ENCODE measurements around the gene EMC1. TPM values are rescaled to one million over a fixed set of nuclear protein-coding genes. Genes with fewer than 3 reads are reported as not detected.
"Not testable (repeated sequence)": the region's sequence is repeated elsewhere in the genome, so short reads cannot be mapped to it uniquely, and the experiment has no call there.

The EMC1 gene
- total RNA-seq, 1 donor from 2014 or later: 50.5 TPM

GRCh38 chr1:19273106-19273843 lies 22.0 kb upstream of the EMC1 start:
- no peak overlapping the region for H3K4me3 Mint-ChIP-seq (ENCODE audit: unreplicated experiment)
- no peak overlapping the region for H3K27ac Mint-ChIP-seq (ENCODE audit: unreplicated experiment)
- H3K27me3 Mint-ChIP-seq (ENCODE audit: unreplicated experiment): peaks cover 7% of the 10 kb centered on the region
- H3K4me1 Mint-ChIP-seq (ENCODE audit: unreplicated experiment): peaks cover 2% of the 10 kb centered on the region
- TF ChIP-seq, protein P1, sequence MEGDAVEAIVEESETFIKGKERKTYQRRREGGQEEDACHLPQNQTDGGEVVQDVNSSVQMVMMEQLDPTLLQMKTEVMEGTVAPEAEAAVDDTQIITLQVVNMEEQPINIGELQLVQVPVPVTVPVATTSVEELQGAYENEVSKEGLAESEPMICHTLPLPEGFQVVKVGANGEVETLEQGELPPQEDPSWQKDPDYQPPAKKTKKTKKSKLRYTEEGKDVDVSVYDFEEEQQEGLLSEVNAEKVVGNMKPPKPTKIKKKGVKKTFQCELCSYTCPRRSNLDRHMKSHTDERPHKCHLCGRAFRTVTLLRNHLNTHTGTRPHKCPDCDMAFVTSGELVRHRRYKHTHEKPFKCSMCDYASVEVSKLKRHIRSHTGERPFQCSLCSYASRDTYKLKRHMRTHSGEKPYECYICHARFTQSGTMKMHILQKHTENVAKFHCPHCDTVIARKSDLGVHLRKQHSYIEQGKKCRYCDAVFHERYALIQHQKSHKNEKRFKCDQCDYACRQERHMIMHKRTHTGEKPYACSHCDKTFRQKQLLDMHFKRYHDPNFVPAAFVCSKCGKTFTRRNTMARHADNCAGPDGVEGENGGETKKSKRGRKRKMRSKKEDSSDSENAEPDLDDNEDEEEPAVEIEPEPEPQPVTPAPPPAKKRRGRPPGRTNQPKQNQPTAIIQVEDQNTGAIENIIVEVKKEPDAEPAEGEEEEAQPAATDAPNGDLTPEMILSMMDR (IDR thresholded peaks at IDR 0.05; ENCODE audit: unreplicated experiment): no peak
- H3K36me3 Mint-ChIP-seq (ENCODE audit: low read depth, unreplicated experiment): peaks cover 3% of the 10 kb centered on the region
- no peaks in the 10 kb centered on the region for H3K9me3 Mint-ChIP-seq (ENCODE audit: unreplicated experiment)
- DNase-seq (ENCODE audit: low spot score): no peak

DNA sequence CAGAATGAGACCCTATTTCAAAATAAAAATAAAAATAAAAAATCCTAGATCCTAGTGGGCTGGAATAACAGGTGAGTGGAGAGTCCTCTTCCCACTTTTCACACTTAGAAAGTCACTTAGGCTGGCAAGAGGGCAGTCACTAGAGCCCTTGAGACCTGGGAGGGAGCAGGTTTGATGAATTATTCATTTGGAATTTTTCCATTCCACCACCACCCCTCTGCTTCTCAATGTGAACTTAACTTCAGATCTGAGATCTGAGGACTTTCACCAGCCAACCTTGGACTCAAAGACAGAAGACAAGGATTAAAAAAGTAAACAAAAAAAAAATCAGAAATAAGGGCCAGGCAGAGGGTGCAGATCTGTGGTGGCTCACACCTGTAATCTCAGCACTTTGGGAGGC lies 20.7 kb upstream of the EMC1 start:
- no peaks in the 10 kb centered on the region for H3K9me3 Mint-ChIP-seq (ENCODE audit: unreplicated experiment)
- peaks cover 2% of the 10 kb centered on the region for H3K4me1 Mint-ChIP-seq (ENCODE audit: unreplicated experiment)
- TF ChIP-seq, protein P1 (IDR thresholded peaks at IDR 0.05; ENCODE audit: unreplicated experiment): no peak
- no peak overlapping the region for H3K27ac Mint-ChIP-seq (ENCODE audit: unreplicated experiment)
- no peak overlapping the region for H3K4me3 Mint-ChIP-seq (ENCODE audit: unreplicated experiment)
- H3K36me3 Mint-ChIP-seq (ENCODE audit: low read depth, unreplicated experiment): peaks cover 3% of the 10 kb centered on the region
- H3K27me3 Mint-ChIP-seq (ENCODE audit: unreplicated experiment): peaks cover 7% of the 10 kb centered on the region
- DNase-seq (ENCODE audit: low spot score): no peak

DNA sequence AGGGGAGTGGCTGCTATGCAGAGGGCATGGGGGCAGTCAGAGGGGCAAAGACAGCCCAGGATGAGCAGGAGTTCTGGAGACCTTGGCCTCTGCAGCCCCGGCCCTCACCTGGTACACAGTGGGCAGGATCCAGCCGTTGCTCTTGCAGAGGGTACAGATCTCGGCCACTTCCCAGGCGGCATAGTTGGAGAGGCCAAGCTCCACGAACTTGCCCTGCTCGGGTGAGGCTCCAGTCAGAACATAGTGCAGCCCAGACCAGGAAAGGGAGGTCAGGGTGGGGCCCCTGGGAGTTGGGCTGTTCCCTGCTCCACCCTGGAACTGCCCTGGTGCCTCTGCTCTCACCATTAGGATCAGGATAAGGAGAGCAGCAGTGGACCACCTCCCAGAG lies 19.0 kb upstream of the EMC1 start:
- not testable (repeated sequence) for DNase-seq (ENCODE audit: low spot score); H3K27me3 Mint-ChIP-seq (ENCODE audit: unreplicated experiment); H3K36me3 Mint-ChIP-seq (ENCODE audit: low read depth, unreplicated experiment); H3K4me3 Mint-ChIP-seq (ENCODE audit: unreplicated experiment); H3K27ac Mint-ChIP-seq (ENCODE audit: unreplicated experiment); H3K9me3 Mint-ChIP-seq (ENCODE audit: unreplicated experiment); H3K4me1 Mint-ChIP-seq (ENCODE audit: unreplicated experiment)

DNA sequence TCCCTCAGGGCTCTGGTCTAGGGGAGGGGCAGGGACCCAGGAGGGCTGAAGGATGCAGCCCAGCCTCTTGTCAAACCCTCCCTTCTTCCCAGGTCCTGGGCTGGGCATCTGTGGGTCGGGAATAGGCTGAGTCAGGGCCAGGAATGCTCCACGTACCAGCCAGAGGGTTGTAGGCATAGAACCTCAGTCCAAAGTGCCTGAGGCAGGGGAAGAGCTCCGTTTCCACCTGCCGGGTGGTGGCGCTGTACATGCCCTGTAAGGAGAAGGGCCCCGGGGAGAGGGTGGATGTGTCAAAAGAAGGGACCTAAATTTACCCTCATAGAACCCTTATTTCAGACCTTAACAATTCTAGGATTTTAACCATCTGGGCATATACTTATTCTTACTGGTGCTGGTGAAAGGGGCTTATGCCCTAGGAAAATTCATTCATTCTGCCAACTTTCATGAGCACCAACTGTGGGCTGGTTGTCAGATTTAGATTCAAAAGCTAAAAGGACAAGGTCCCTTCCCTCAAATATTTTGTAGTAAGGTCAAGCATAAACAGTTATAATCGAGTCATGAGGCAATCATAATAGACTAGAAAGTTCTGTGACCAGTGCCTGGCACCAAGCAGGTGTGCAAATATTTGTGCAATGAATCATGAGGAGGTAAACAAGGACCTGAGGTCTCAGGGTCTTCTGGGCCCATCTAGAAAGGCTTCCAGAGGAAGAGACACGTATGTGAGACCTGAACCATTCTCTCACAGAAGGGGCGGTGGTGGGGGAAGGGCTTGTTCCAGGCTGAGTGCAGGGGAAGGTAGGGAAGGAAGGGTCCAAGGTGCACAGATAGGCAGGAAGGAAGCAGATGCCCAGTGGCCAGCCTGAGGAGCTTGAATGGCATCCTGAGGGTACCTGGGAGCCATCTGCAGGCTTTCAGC lies 18.4 kb upstream of the EMC1 start:
- H3K36me3 Mint-ChIP-seq (ENCODE audit: low read depth, unreplicated experiment); H3K9me3 Mint-ChIP-seq (ENCODE audit: unreplicated experiment); H3K4me1 Mint-ChIP-seq (ENCODE audit: unreplicated experiment); DNase-seq (ENCODE audit: low spot score); H3K4me3 Mint-ChIP-seq (ENCODE audit: unreplicated experiment); H3K27me3 Mint-ChIP-seq (ENCODE audit: unreplicated experiment); H3K27ac Mint-ChIP-seq (ENCODE audit: unreplicated experiment): not testable (repeated sequence)

GRCh38 chr1:19268445-19268844 lies 17.1 kb upstream of the EMC1 start:
- no peaks in the 10 kb centered on the region for H3K4me1 Mint-ChIP-seq (ENCODE audit: unreplicated experiment)
- DNase-seq (ENCODE audit: low spot score): no peak
- no peak overlapping the region for H3K4me3 Mint-ChIP-seq (ENCODE audit: unreplicated experiment)
- no peaks in the 10 kb centered on the region for H3K9me3 Mint-ChIP-seq (ENCODE audit: unreplicated experiment)
- TF ChIP-seq, protein P1 (IDR thresholded peaks at IDR 0.05; ENCODE audit: unreplicated experiment): no peak
- H3K27me3 Mint-ChIP-seq (ENCODE audit: unreplicated experiment): peaks cover 3% of the 10 kb centered on the region
- H3K36me3 Mint-ChIP-seq (ENCODE audit: low read depth, unreplicated experiment): peaks cover 3% of the 10 kb centered on the region
- H3K27ac Mint-ChIP-seq (ENCODE audit: unreplicated experiment): no peak overlapping the region

GRCh38 chr1:19262744-19263143 lies 11.4 kb upstream of the EMC1 start:
- Mint-ChIP-seq H3K36me3 (ENCODE audit: low read depth, unreplicated experiment) (peaks cover 4% of the 10 kb centered on the region), H3K9me3 (ENCODE audit: unreplicated experiment) (no peaks in the 10 kb centered on the region), H3K4me3 (ENCODE audit: unreplicated experiment) (no peak overlapping the region), H3K27ac (ENCODE audit: unreplicated experiment) (no peak overlapping the region), H3K27me3 (ENCODE audit: unreplicated experiment) (peaks cover 4% of the 10 kb centered on the region), H3K4me1 (ENCODE audit: unreplicated experiment) (no peaks in the 10 kb centered on the region)
- TF ChIP-seq, protein P1 (IDR thresholded peaks at IDR 0.05; ENCODE audit: unreplicated experiment): no peak
- DNase-seq (ENCODE audit: low spot score): no peak
